Skeletal muscle tissue (tissue), 4 donors: Measurements from ENCODE around the gene TYW1B. TPM values are rescaled to one million over a fixed set of nuclear protein-coding genes. Genes with fewer than 3 reads are reported as not detected.
"Not testable (repeated sequence)": the region's sequence is repeated elsewhere in the genome, so short reads cannot be mapped to it uniquely, and the experiment has no call there.

Experiments used
- H3K27ac ChIP-seq: one replicate; pipeline ENCODE4 v1.7.0; 2013; ENCODE audit warnings: mild to moderate bottlenecking, low read depth, low read length, inconsistent platforms
- H3K27me3 ChIP-seq, 3 donors: one replicate each; pipeline ENCODE4 v1.7.0; 2013; ENCODE audit warnings: low read length in 3 of 3; ENCODE audit not compliant: control insufficient read depth in 3 of 3, insufficient read depth in 3 of 3
- H3K36me3 ChIP-seq, 3 donors: one replicate each; pipeline ENCODE4 v1.7.0; 2013; ENCODE audit warnings: low read length in 3 of 3; ENCODE audit not compliant: control insufficient read depth in 3 of 3, insufficient read depth in 3 of 3
- H3K4me1 ChIP-seq, 3 donors: one replicate each; pipeline ENCODE4 v1.7.0; 2013; ENCODE audit warnings: low read length in 3 of 3, mild to moderate bottlenecking in 3 of 3; ENCODE audit not compliant: control insufficient read depth in 3 of 3, insufficient read depth in 3 of 3
- H3K4me3 ChIP-seq, 3 donors: one replicate each; pipeline ENCODE4 v1.7.0; 2013; ENCODE audit warnings: low read length in 3 of 3
- H3K9ac ChIP-seq, 3 donors: one replicate each; pipeline ENCODE4 v1.7.0; 2013; ENCODE audit warnings: low read length in 3 of 3, mild to moderate bottlenecking in 3 of 3, moderate library complexity in 2 of 3, low read depth in 1 of 3
- H3K9me3 ChIP-seq, 3 donors: one replicate each; pipeline ENCODE4 v1.7.0; 2013; ENCODE audit warnings: low read length in 3 of 3; ENCODE audit not compliant: control insufficient read depth in 3 of 3
- total RNA-seq: library from RNA; depleted of rRNA; stranded (reverse); fragments of >200 nt; gene quantifications from one replicate; pipeline ENCODE4 v1.2.3, GENCODE V29; 2014
- donor health status: Osteomylitis.

Gene TYW1B
- total RNA-seq, 1 donor from 2014 or later: 6.8 TPM

GRCh38 chr7:72790048-72790697 is 37.8 kb downstream of the TYW1B start:
- not testable (repeated sequence) for H3K4me3 ChIP-seq, H3K27me3 ChIP-seq, H3K9me3 ChIP-seq, H3K36me3 ChIP-seq, H3K4me1 ChIP-seq, H3K9ac ChIP-seq
- H3K27ac ChIP-seq: peak overlapping the region; percentile 65

- no peak overlapping the region for H3K27ac ChIP-seq
- peaks cover 0 to 9% (median 0%) of the 10 kb centered on the region in 3 donors for H3K4me1 ChIP-seq
- H3K9ac ChIP-seq: no peak overlapping the region
- no peaks in the 10 kb centered on the region for H3K36me3 ChIP-seq
- no peaks in the 10 kb centered on the region for H3K27me3 ChIP-seq
- H3K9me3 ChIP-seq: no peaks in the 10 kb centered on the region
- no peak overlapping the region for H3K4me3 ChIP-seq
These were observed 42.6 kb downstream of the TYW1B start for GRCh38 chr7:72785166-72785955.

DNA sequence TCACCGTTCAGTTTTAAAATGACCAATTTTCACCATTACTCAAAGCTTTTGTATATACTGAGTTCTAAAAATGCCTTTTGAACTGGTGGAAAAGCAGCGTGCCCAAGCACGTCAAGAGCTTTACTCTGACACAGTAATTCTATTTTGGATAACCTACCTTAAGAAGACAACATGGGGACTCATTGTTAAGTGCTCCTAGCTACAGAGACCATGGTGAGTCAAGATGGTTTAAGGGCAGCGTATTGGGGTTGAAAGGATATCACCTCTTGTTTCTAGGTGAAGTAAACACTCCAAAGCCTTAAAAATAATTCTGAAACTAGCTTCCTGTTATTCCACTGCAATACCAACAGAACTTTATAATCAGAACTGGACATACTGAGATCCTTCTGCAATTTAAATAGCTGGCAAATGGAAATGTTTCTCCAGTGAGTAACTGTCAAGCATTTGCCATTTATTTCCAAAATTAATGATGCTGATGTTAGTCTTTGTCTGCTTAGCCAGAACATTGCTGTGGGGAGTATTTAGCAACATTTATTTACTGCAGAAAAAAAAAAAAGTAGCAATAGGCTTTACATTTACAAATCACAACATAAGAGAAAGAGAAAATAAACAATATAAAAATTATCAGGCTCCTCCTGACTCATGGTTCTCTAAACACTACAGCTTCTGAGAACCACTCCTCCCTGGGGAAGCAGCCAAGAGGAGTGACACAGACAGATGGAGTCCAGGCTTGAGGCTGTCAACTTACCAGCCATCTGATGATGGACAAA is 44.2 kb downstream of the TYW1B start:
- not testable (repeated sequence) for H3K9me3 ChIP-seq, H3K27me3 ChIP-seq, H3K4me3 ChIP-seq, H3K9ac ChIP-seq, H3K36me3 ChIP-seq, H3K4me1 ChIP-seq
- H3K27ac ChIP-seq: peak overlapping the region; percentile 44

GRCh38 chr7:72781631-72782030 is 46.4 kb downstream of the TYW1B start:
- H3K27ac ChIP-seq: no peak overlapping the region
- H3K4me1 ChIP-seq: peaks cover 0 to 9% (median 0%) of the 10 kb centered on the region in 3 donors
- no peaks in the 10 kb centered on the region for H3K36me3 ChIP-seq
- no peak overlapping the region for H3K9ac ChIP-seq
- H3K4me3 ChIP-seq: no peak overlapping the region
- H3K9me3 ChIP-seq: no peaks in the 10 kb centered on the region
- H3K27me3 ChIP-seq: no peaks in the 10 kb centered on the region

- H3K27ac ChIP-seq: no peak overlapping the region
- peaks cover 0 to 9% (median 0%) of the 10 kb centered on the region in 3 donors for H3K4me1 ChIP-seq
- H3K4me3 ChIP-seq: no peak overlapping the region
- H3K9ac ChIP-seq: no peak overlapping the region
- no peaks in the 10 kb centered on the region for H3K27me3 ChIP-seq
- no peaks in the 10 kb centered on the region for H3K9me3 ChIP-seq
- no peaks in the 10 kb centered on the region for H3K36me3 ChIP-seq
These were observed 46.8 kb downstream of the TYW1B start for GRCh38 chr7:72781161-72781560.

DNA sequence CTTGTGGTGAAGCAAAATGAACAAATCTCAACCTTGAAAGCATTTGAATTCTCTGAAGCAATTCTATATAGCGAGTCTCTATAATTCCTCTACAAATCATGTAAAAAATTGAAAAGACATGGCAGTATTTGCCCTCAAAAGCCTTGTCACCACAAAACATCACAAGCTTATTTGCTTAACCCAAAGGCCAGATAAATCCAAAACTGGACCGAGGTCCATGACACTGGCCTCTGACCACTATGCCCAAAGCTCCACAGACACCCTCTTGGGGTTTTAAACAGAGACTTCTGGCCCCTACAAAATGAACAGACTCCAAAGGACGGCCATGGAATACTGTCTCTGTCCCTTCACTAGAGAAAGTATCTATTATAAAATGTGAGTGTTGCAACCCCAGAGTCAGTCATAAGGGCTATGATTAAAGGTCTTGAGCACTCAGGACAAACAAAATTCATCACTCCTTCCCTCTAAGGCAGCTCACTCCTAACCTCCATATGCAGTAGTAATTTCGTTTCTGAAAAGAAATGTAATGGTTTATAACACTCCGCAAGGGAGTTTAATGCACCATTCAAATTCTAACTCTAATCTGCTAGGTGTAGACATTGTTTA is 47.6 kb downstream of the TYW1B start:
- not testable (repeated sequence) for H3K27me3 ChIP-seq, H3K27ac ChIP-seq, H3K4me1 ChIP-seq, H3K9me3 ChIP-seq, H3K9ac ChIP-seq, H3K36me3 ChIP-seq, H3K4me3 ChIP-seq

DNA sequence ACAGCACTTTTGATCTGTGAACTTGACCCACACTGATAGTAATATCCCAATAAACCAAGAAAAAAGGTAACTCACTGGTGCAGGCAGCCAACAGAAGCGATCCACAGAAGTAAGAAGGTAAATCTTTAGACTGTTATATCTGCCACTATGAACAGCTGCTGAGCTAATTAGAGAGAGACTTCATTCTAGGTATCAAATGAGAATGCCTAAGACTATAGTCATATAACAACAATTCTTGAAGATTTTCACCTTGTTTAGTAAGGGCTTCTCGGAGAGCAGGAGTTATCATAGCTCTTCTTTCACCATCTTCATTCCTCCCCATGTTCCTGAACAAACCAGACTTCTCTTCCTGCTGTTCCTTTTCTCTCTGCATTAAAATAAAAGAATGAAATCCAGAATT is 50.8 kb downstream of the TYW1B start:
- H3K4me3 ChIP-seq, H3K27ac ChIP-seq, H3K9ac ChIP-seq: not testable (repeated sequence)

GRCh38 chr7:72772627-72773026 is 55.4 kb downstream of the TYW1B start:
- H3K27ac ChIP-seq, H3K27me3 ChIP-seq, H3K4me1 ChIP-seq, H3K36me3 ChIP-seq, H3K9me3 ChIP-seq, H3K9ac ChIP-seq, H3K4me3 ChIP-seq: not testable (repeated sequence)

More for the DNA sequence above, 50.8 kb downstream of the TYW1B start:
- not testable (repeated sequence) for H3K9me3 ChIP-seq, H3K27me3 ChIP-seq, H3K4me1 ChIP-seq, H3K36me3 ChIP-seq

DNA sequence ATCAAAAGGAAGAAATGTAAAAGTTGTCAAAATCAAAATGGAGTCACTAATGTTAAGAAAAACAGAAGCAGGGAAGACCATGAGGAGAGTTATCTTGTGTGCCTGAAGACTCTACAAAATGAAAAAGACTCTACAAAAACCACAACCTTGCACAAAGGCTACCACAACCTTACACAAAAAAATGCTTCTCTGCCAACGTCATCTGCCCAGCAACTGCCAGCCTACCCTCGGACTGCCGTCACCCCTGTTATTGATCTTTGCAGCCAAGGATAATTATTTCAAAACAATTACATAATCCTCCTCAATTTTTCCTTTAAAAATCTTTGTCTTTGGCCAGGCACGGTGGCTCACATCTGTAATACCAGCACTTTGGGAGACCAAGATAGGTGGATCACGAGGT is 61.0 kb downstream of the TYW1B start:
- not testable (repeated sequence) for H3K9me3 ChIP-seq, H3K4me3 ChIP-seq, H3K27me3 ChIP-seq, H3K9ac ChIP-seq, H3K4me1 ChIP-seq, H3K27ac ChIP-seq, H3K36me3 ChIP-seq

DNA sequence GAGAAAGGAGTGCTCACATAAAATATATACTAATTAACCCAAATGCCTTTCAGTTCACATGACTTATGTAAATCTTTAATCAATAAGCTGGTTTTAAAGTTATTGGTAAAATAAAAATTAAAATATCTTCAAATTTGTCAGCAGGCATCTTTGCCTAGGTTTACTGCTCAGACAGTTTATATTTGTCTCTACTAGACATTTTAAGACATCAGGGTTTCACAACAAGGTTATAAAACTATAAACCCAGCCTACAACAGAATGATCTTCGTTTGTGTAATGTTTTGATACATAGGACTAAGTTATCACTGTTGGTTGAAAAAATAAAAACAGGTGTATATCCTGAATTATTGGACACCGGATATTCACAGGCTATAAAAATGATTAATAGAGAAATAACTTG is 67.4 kb downstream of the TYW1B start:
- peaks cover 0 to 4% (median 0%) of the 10 kb centered on the region in 3 donors for H3K9me3 ChIP-seq
- no peaks in the 10 kb centered on the region for H3K27me3 ChIP-seq
- H3K36me3 ChIP-seq: no peaks in the 10 kb centered on the region
- no peak overlapping the region for H3K9ac ChIP-seq
- H3K4me3 ChIP-seq: no peak overlapping the region
- no peak overlapping the region for H3K27ac ChIP-seq
- no peaks in the 10 kb centered on the region for H3K4me1 ChIP-seq
